NB4 (cell line): ENCODE data around the gene IFFO2.

Source experiments
- CTCF ChIP-seq: IDR thresholded peaks from one replicate; pipeline ENCODE4 v1.5.1; 2012; ENCODE audit warnings: low read depth, low read length
- MYC ChIP-seq: IDR thresholded peaks from 2 replicates; pipeline ENCODE4 v1.6.1; 2011; ENCODE audit warnings: low read depth, low read length
- POLR2A ChIP-seq: IDR thresholded peaks from 2 replicates; pipeline ENCODE4 v1.6.1; 2011; ENCODE audit warnings: mild to moderate bottlenecking; ENCODE audit not compliant: insufficient read length; ENCODE audit errors: extremely low read depth

- TF ChIP-seq CTCF (no peak), POLR2A (no peak), MYC (no peak)
Measured at GRCh38 chr1:18949686-18950400, 6.6 kb downstream of the IFFO2 start.
